ENCODE data around the gene CDK14.

DNA sequence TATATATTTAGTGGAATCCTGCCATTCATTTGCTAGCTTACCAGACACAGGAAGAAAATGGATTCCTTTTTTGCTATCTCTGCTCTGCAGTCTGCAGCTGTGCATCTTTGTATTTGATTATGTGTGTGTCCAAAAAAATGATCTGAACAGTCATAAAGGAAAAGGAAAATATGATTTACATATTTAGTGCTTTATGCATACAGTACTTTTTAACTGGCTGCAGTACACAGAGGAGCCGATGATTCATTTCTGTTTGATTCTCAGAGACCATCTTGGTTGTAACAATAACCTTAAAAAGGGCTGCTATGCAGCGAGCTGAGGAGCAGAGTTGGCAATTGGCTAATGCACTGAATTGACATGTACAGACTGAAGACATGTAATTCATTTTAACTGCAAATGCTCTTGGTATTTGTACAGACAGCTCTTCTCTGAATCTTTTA lies 516.8 kb downstream of the CDK14 start:
- TF ChIP-seq KDM1A (IDR thresholded peaks at IDR 0.05; ENCODE audit: borderline replicate concordance) (no peak), SRF (IDR thresholded peaks at IDR 0.05; ENCODE audit: low read depth in 2 of 2, low read length in 2 of 2) (no peak), ZNF24 (IDR thresholded peaks at IDR 0.05) (no peak), NFYB (IDR thresholded peaks at IDR 0.05; ENCODE audit: insufficient read depth, low read depth, low read length) (no peak), SMC3 (IDR thresholded peaks at IDR 0.05; ENCODE audit: borderline replicate concordance, low read length) (no peak), RBBP5 (conservative IDR thresholded peaks at IDR 0.05) (no peak), MXI1 (IDR thresholded peaks at IDR 0.05; ENCODE audit: low read depth, low read length) (no peak), SPI1 (IDR thresholded peaks at IDR 0.05; ENCODE audit: borderline replicate concordance, insufficient read depth, low read depth, low read length) (no peak), TCF7 (IDR thresholded peaks at IDR 0.05; ENCODE audit: borderline replicate concordance) (no peak), ESRRA (IDR thresholded peaks at IDR 0.05; ENCODE audit: low read length) (no peak)
- TF ChIP-seq, protein P1, sequence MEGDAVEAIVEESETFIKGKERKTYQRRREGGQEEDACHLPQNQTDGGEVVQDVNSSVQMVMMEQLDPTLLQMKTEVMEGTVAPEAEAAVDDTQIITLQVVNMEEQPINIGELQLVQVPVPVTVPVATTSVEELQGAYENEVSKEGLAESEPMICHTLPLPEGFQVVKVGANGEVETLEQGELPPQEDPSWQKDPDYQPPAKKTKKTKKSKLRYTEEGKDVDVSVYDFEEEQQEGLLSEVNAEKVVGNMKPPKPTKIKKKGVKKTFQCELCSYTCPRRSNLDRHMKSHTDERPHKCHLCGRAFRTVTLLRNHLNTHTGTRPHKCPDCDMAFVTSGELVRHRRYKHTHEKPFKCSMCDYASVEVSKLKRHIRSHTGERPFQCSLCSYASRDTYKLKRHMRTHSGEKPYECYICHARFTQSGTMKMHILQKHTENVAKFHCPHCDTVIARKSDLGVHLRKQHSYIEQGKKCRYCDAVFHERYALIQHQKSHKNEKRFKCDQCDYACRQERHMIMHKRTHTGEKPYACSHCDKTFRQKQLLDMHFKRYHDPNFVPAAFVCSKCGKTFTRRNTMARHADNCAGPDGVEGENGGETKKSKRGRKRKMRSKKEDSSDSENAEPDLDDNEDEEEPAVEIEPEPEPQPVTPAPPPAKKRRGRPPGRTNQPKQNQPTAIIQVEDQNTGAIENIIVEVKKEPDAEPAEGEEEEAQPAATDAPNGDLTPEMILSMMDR (IDR thresholded peaks at IDR 0.05 in 2 of 3, conservative IDR thresholded peaks at IDR 0.05 in 1 of 3; ENCODE audit: control insufficient read depth in 2 of 3, extremely low read depth in 1 of 3, insufficient read depth in 1 of 3, low read depth in 3 of 3, low read length in 3 of 3), result no peak
- TF ChIP-seq, protein P2, sequence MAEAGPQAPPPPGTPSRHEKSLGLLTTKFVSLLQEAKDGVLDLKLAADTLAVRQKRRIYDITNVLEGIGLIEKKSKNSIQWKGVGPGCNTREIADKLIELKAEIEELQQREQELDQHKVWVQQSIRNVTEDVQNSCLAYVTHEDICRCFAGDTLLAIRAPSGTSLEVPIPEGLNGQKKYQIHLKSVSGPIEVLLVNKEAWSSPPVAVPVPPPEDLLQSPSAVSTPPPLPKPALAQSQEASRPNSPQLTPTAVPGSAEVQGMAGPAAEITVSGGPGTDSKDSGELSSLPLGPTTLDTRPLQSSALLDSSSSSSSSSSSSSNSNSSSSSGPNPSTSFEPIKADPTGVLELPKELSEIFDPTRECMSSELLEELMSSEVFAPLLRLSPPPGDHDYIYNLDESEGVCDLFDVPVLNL (IDR thresholded peaks at IDR 0.05; ENCODE audit: low read depth, low read length), result no peak
- TF ChIP-seq, protein P3, sequence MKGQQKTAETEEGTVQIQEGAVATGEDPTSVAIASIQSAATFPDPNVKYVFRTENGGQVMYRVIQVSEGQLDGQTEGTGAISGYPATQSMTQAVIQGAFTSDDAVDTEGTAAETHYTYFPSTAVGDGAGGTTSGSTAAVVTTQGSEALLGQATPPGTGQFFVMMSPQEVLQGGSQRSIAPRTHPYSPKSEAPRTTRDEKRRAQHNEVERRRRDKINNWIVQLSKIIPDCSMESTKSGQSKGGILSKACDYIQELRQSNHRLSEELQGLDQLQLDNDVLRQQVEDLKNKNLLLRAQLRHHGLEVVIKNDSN (IDR thresholded peaks at IDR 0.05; ENCODE audit: borderline replicate concordance, extremely low read length, insufficient read depth, low read depth, low read length), result no peak
- TF ChIP-seq, protein P4, sequence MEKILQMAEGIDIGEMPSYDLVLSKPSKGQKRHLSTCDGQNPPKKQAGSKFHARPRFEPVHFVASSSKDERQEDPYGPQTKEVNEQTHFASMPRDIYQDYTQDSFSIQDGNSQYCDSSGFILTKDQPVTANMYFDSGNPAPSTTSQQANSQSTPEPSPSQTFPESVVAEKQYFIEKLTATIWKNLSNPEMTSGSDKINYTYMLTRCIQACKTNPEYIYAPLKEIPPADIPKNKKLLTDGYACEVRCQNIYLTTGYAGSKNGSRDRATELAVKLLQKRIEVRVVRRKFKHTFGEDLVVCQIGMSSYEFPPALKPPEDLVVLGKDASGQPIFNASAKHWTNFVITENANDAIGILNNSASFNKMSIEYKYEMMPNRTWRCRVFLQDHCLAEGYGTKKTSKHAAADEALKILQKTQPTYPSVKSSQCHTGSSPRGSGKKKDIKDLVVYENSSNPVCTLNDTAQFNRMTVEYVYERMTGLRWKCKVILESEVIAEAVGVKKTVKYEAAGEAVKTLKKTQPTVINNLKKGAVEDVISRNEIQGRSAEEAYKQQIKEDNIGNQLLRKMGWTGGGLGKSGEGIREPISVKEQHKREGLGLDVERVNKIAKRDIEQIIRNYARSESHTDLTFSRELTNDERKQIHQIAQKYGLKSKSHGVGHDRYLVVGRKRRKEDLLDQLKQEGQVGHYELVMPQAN (conservative IDR thresholded peaks at IDR 0.05), result no peak

Data from GM12878 (cell line).